Astrocyte (in vitro differentiated cells and primary cell): Measurements from ENCODE around the gene DSP. TPM values are rescaled to one million over a fixed set of nuclear protein-coding genes. Genes with fewer than 3 reads are reported as not detected.

Experiments
- DNase-seq: peaks from one replicate; pipeline ENCODE4 v3.0.0-alpha.2; 2010; ENCODE audit warnings: low read depth
- FAIRE-seq: peaks from 2 replicates; lab custom pipeline; 2011; peaks lifted over from hg19 to GRCh38; lab: Jason Lieb, UNC
- H2AFZ ChIP-seq: 2 replicates; pipeline ENCODE4 v1.6.0; 2012; ENCODE audit warnings: low read depth, low read length, inconsistent platforms
- H3K27ac ChIP-seq: 2 replicates; pipeline ENCODE4 v1.5.1; 2011; ENCODE audit warnings: low read depth, low read length, inconsistent platforms
- H3K27me3 ChIP-seq: 2 replicates; pipeline ENCODE4 v1.6.0; 2011; ENCODE audit warnings: low read length, inconsistent platforms; ENCODE audit not compliant: insufficient read depth
- H3K36me3 ChIP-seq: 2 replicates; pipeline ENCODE4 v1.5.1; 2011; ENCODE audit warnings: low read length, inconsistent platforms; ENCODE audit not compliant: insufficient read depth
- H3K4me1 ChIP-seq: 2 replicates; pipeline ENCODE4 v1.5.1; 2011; ENCODE audit warnings: low read length, inconsistent platforms; ENCODE audit not compliant: insufficient read depth
- H3K4me2 ChIP-seq: 2 replicates; pipeline ENCODE4 v1.6.0; 2012; ENCODE audit warnings: low read length, inconsistent platforms
- H3K4me3 ChIP-seq: 2 replicates; pipeline ENCODE4 v1.5.1; 2011; ENCODE audit warnings: low read depth, mild to moderate bottlenecking, low read length, inconsistent platforms; ENCODE audit not compliant: insufficient read depth
- H3K79me2 ChIP-seq: 2 replicates; pipeline ENCODE4 v1.6.0; 2012; ENCODE audit warnings: mild to moderate bottlenecking, low read length, inconsistent platforms; ENCODE audit not compliant: insufficient read depth
- H3K9ac ChIP-seq: 2 replicates; pipeline ENCODE4 v1.6.0; 2012; ENCODE audit warnings: mild to moderate bottlenecking, low read length, inconsistent platforms
- H3K9me3 ChIP-seq: 2 replicates; pipeline ENCODE4 v1.5.1; 2012; ENCODE audit warnings: low read depth, mild to moderate bottlenecking, low read length, inconsistent platforms; ENCODE audit not compliant: insufficient read depth
- H4K20me1 ChIP-seq: 2 replicates; pipeline ENCODE4 v1.6.0; 2012; ENCODE audit warnings: low read length, inconsistent platforms; ENCODE audit not compliant: insufficient read depth
- H3K27ac Mint-ChIP-seq: one replicate; pipeline ENCODE4 v1.8.0; 2021; ENCODE audit warnings: mild to moderate bottlenecking, mixed read lengths; ENCODE audit not compliant: unreplicated experiment
- H3K27me3 Mint-ChIP-seq: one replicate; pipeline ENCODE4 v1.8.0; 2021; ENCODE audit warnings: low read depth, mixed read lengths; ENCODE audit not compliant: unreplicated experiment
- H3K36me3 Mint-ChIP-seq: one replicate; pipeline ENCODE4 v1.8.0; 2021; ENCODE audit warnings: low read depth, mixed read lengths; ENCODE audit not compliant: unreplicated experiment
- H3K4me1 Mint-ChIP-seq: one replicate; pipeline ENCODE4 v1.8.0; 2021; ENCODE audit warnings: low read depth, mixed read lengths; ENCODE audit not compliant: unreplicated experiment
- H3K4me3 Mint-ChIP-seq: one replicate; pipeline ENCODE4 v1.8.0; 2021; ENCODE audit warnings: mild to moderate bottlenecking, moderate library complexity, mixed read lengths; ENCODE audit not compliant: unreplicated experiment
- H3K9me3 Mint-ChIP-seq: one replicate; pipeline ENCODE4 v1.8.0; 2021; ENCODE audit warnings: mild to moderate bottlenecking, mixed read lengths; ENCODE audit not compliant: unreplicated experiment
- EZH2 ChIP-seq: IDR thresholded peaks from 2 replicates; pipeline ENCODE4 v1.6.1; 2012; ENCODE audit warnings: mild to moderate bottlenecking, low read length, inconsistent platforms; ENCODE audit not compliant: insufficient read depth
- total RNA-seq: library from RNA; stranded (reverse); gene quantifications from 2 replicates; pipeline ENCODE4 v1.2.1, GENCODE V29; 2021
- TF ChIP-seq, protein P1 (sequence below): IDR thresholded peaks from 2 replicates; pipeline ENCODE4 v1.5.1; 2011; ENCODE audit warnings: low read depth, mild to moderate bottlenecking, inconsistent platforms, low read length, moderate library complexity; ENCODE audit not compliant: insufficient read depth

DSP gene
- total RNA-seq, 1 donor from 2014 or later: 468 TPM

DNA sequence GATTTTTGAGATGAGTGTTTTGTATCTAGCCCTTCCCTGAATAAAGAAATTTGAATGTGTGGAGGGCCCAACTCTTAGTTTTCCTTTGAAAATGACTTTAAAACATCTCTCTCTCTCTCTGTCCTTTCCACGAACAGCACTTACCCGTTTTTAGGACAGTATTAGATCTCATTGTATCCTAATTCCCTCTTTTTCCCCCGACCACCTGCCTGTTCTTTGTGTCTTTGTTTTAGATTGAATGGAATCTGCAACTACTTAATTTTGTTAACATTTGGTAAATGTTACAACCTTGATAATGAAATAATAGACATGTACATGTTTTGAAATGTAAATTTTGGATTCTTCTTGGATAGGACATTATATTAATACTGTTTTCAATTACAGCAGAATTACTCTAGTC is 3.1 kb downstream of the DSP start:
- H3K4me3 Mint-ChIP-seq: peak overlapping the region; percentile 96
- FAIRE-seq (no peak), DNase-seq (no peak)
- peaks cover 29% of the 10 kb centered on the region for H3K36me3 Mint-ChIP-seq
- no peaks in the 10 kb centered on the region for H3K27me3 Mint-ChIP-seq
- Histone ChIP-seq H3K9ac (peak overlapping the region; percentile 93), H4K20me1 (peaks cover 15% of the 10 kb centered on the region), H3K27ac (peak overlapping the region; percentile 4), H3K79me2 (peaks cover 88% of the 10 kb centered on the region), H3K36me3 (peaks cover 6% of the 10 kb centered on the region), H2AFZ (no peak overlapping the region), H3K9me3 (no peaks in the 10 kb centered on the region), H3K4me2 (peak overlapping the region; percentile 91), H3K4me1 (peaks cover 13% of the 10 kb centered on the region), H3K4me3 (peak overlapping the region; percentile 72), H3K27me3 (peaks cover 2% of the 10 kb centered on the region)
- H3K4me1 Mint-ChIP-seq: peaks cover 31% of the 10 kb centered on the region
- TF ChIP-seq EZH2: no peak
- TF ChIP-seq, protein P1, sequence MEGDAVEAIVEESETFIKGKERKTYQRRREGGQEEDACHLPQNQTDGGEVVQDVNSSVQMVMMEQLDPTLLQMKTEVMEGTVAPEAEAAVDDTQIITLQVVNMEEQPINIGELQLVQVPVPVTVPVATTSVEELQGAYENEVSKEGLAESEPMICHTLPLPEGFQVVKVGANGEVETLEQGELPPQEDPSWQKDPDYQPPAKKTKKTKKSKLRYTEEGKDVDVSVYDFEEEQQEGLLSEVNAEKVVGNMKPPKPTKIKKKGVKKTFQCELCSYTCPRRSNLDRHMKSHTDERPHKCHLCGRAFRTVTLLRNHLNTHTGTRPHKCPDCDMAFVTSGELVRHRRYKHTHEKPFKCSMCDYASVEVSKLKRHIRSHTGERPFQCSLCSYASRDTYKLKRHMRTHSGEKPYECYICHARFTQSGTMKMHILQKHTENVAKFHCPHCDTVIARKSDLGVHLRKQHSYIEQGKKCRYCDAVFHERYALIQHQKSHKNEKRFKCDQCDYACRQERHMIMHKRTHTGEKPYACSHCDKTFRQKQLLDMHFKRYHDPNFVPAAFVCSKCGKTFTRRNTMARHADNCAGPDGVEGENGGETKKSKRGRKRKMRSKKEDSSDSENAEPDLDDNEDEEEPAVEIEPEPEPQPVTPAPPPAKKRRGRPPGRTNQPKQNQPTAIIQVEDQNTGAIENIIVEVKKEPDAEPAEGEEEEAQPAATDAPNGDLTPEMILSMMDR: no peak
- H3K27ac Mint-ChIP-seq: peak overlapping the region; percentile 96
- H3K9me3 Mint-ChIP-seq: no peaks in the 10 kb centered on the region

GRCh38 chr6:7545316-7546019 is 4.0 kb downstream of the DSP start:
- FAIRE-seq (no peak), DNase-seq (no peak)
- Histone ChIP-seq H3K79me2 (peaks cover 94% of the 10 kb centered on the region), H2AFZ (no peak overlapping the region), H3K4me2 (peak overlapping the region; percentile 66), H3K9ac (peak overlapping the region; percentile 31), H3K36me3 (peaks cover 6% of the 10 kb centered on the region), H3K4me1 (peaks cover 13% of the 10 kb centered on the region), H3K9me3 (no peaks in the 10 kb centered on the region), H4K20me1 (peaks cover 15% of the 10 kb centered on the region), H3K27ac (peak overlapping the region; percentile 4), H3K27me3 (peaks cover 2% of the 10 kb centered on the region), H3K4me3 (peak overlapping the region; percentile 21)
- no peaks in the 10 kb centered on the region for H3K27me3 Mint-ChIP-seq
- peaks cover 26% of the 10 kb centered on the region for H3K36me3 Mint-ChIP-seq
- TF ChIP-seq, protein P1: no peak
- no peak for TF ChIP-seq EZH2
- H3K4me1 Mint-ChIP-seq: peaks cover 31% of the 10 kb centered on the region
- peak overlapping the region; percentile 96 for H3K27ac Mint-ChIP-seq
- H3K9me3 Mint-ChIP-seq: no peaks in the 10 kb centered on the region
- peak overlapping the region; percentile 96 for H3K4me3 Mint-ChIP-seq

- no peak for FAIRE-seq
Measured at GRCh38 chr6:7546020-7546369, 4.5 kb downstream of the DSP start.

More at GRCh38 chr6:7546020-7546369, 4.5 kb downstream of the DSP start:
- H3K4me2 ChIP-seq: peak overlapping the region; percentile 66
- H3K79me2 ChIP-seq: peaks cover 94% of the 10 kb centered on the region
- DNase-seq: no peak
- H3K4me1 ChIP-seq: peaks cover 9% of the 10 kb centered on the region
- H3K9ac ChIP-seq: peak overlapping the region; percentile 31
- no peaks in the 10 kb centered on the region for H3K9me3 Mint-ChIP-seq
- peak overlapping the region; percentile 96 for H3K4me3 Mint-ChIP-seq
- no peaks in the 10 kb centered on the region for H3K27me3 Mint-ChIP-seq
- H3K27ac Mint-ChIP-seq: peak overlapping the region; percentile 96
- H3K4me1 Mint-ChIP-seq: peaks cover 31% of the 10 kb centered on the region
- peak overlapping the region; percentile 21 for H3K4me3 ChIP-seq
- peaks cover 6% of the 10 kb centered on the region for H3K36me3 ChIP-seq
- TF ChIP-seq, protein P1: no peak
- H3K27ac ChIP-seq: no peak overlapping the region
- H4K20me1 ChIP-seq: peaks cover 15% of the 10 kb centered on the region
- H2AFZ ChIP-seq: no peak overlapping the region
- no peaks in the 10 kb centered on the region for H3K9me3 ChIP-seq
- H3K27me3 ChIP-seq: peaks cover 2% of the 10 kb centered on the region
- H3K36me3 Mint-ChIP-seq: peaks cover 26% of the 10 kb centered on the region
